Peyer's patch (tissue), 4 donors: ENCODE results near the gene HSPB3.
"Not testable (repeated sequence)": the region's sequence is repeated elsewhere in the genome, so short reads cannot be mapped to it uniquely, and the experiment has no call there.

Source experiments
- POLR2A ChIP-seq, 2 donors: fragments of 450-650 bp; IDR thresholded peaks; one replicate each; pipeline ENCODE4 v1.5.1; 2017; ENCODE audit warnings: antibody characterized with exemption in 2 of 2, mild to moderate bottlenecking in 2 of 2, moderate library complexity in 2 of 2
- TF ChIP-seq, protein P1 (sequence below), 6 experiments: fragments of 450-650 bp in 4 of 6; fragments of 200-600 bp in 2 of 6; sonication (generic) in 1 of 6; IDR thresholded peaks; one replicate each; pipeline ENCODE4 v1.5.1; 2017 to 2019; ENCODE audit warnings: antibody characterized with exemption in 6 of 6, mild to moderate bottlenecking in 3 of 6, moderate library complexity in 1 of 6

DNA sequence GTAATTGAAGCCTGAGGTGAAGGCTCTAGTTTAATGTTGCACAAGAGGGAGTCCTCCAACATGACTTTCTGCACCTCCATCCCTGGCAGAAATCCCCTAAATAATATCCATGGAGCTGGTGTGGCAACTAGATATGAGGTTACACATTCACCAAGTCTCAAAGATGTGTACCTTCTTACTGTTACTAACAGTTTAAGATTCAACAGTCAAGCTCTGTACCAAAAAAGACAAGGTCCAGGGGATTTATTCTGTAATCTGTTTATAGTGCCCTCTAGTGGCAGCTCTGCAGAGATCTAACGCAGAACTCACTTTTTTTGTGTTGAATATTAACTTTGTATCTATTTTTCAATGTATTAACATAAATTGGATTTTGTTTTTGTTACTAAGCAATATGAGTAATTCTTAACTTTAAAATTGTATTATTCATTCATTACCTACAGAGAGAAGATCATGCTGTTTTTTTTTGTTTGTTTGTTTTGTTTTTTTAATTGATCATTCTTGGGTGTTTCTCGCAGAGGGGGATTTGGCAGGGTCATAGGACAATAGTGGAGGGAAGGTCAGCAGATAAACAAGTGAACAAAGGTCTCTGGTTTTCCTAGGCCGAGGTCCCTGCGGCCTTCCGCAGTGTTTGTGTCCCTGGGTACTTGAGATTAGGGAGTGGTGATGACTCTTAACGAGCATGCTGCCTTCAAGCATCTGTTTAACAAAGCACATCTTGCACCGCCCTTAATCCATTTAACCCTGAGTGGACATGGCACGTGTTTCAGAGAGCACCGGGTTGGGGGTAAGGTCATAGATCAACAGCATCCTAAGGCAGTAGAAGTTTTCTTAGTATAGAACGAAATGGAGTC is 35.7 kb upstream of the HSPB3 start:
- TF ChIP-seq, protein P1, sequence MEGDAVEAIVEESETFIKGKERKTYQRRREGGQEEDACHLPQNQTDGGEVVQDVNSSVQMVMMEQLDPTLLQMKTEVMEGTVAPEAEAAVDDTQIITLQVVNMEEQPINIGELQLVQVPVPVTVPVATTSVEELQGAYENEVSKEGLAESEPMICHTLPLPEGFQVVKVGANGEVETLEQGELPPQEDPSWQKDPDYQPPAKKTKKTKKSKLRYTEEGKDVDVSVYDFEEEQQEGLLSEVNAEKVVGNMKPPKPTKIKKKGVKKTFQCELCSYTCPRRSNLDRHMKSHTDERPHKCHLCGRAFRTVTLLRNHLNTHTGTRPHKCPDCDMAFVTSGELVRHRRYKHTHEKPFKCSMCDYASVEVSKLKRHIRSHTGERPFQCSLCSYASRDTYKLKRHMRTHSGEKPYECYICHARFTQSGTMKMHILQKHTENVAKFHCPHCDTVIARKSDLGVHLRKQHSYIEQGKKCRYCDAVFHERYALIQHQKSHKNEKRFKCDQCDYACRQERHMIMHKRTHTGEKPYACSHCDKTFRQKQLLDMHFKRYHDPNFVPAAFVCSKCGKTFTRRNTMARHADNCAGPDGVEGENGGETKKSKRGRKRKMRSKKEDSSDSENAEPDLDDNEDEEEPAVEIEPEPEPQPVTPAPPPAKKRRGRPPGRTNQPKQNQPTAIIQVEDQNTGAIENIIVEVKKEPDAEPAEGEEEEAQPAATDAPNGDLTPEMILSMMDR (IDR thresholded peaks at IDR 0.05): peak; percentile 56 to 83 (median 78)
- not testable (repeated sequence) for TF ChIP-seq POLR2A (IDR thresholded peaks at IDR 0.05)
